ENCODE results near the gene NKRF. TPM values are rescaled to one million over a fixed set of nuclear protein-coding genes. Genes with fewer than 3 reads are reported as not detected.
A peak's percentile ranks its signal among the peaks of the same experiment; 100 is the strongest.

The NKRF gene
- polyA plus RNA-seq (2013) = 9.7 and 10.1 TPM in 2 replicates

- H3K9me3 ChIP-seq (ENCODE audit: insufficient read depth, low read depth, low read length) = no peaks in the 10 kb centered on the region
- peak within 1 kb of the TSS; percentile 98 for H3K4me3 ChIP-seq (ENCODE audit: low read depth, low read length)
- H4K91ac ChIP-seq (ENCODE audit: low read depth, low read length) = peak within 1 kb of the TSS; percentile 84
- peak within 1 kb of the TSS; percentile 95 for H2AFZ ChIP-seq (ENCODE audit: insufficient read depth, low read length, poor library complexity)
- no peak within 1 kb of the TSS for H3K23ac ChIP-seq (ENCODE audit: low read length)
- peaks cover 3% of the 10 kb centered on the region for H3K79me1 ChIP-seq (ENCODE audit: low read length)
- H2BK12ac ChIP-seq (ENCODE audit: low read length) = no peak within 1 kb of the TSS
- no peak within 1 kb of the TSS for H3K27ac ChIP-seq (ENCODE audit: low read depth, low read length)
- H2AK5ac ChIP-seq (ENCODE audit: low read length) = peak within 1 kb of the TSS; percentile 57
- H3K14ac ChIP-seq (ENCODE audit: low read length) = peak within 1 kb of the TSS; percentile 95
- H3K36me3 ChIP-seq (ENCODE audit: control insufficient read depth in 1 of 2, insufficient read depth in 2 of 2, low read length in 2 of 2) = no peaks in the 10 kb centered on the region
- H3K4me1 ChIP-seq (ENCODE audit: control insufficient read depth in 1 of 2, insufficient read depth in 2 of 2, low read length in 2 of 2) = peaks cover 0 to 2% of the 10 kb centered on the region in 2 experiments
- H3K9ac ChIP-seq (ENCODE audit: low read length) = peak within 1 kb of the TSS; percentile 100
- peak within 1 kb of the TSS; percentile 93 for H3K4me2 ChIP-seq (ENCODE audit: low read length)
- H4K12ac ChIP-seq (ENCODE audit: low read depth, low read length) = peak within 1 kb of the TSS; percentile 94
- peak within 1 kb of the TSS; percentile 60 for H3K4ac ChIP-seq (ENCODE audit: low read depth, low read length)
- no peaks in the 10 kb centered on the region for H3K27me3 ChIP-seq (ENCODE audit: insufficient read depth, low read length)
- peak; percentile 88 to 99 for DNase-seq
- WGBS (ENCODE audit: extremely low coverage, insufficient coverage, insufficient read length) = no CpG with 5 or more reads among the region's 46 CpGs
- peaks cover 8% of the 10 kb centered on the region for H3K79me2 ChIP-seq (ENCODE audit: control insufficient read depth, insufficient read depth, low read length, poor library complexity)
- peak within 1 kb of the TSS; percentile 55 for H2BK5ac ChIP-seq (ENCODE audit: low read depth, low read length, poor library complexity)
- H4K8ac ChIP-seq (ENCODE audit: low read depth, low read length) = peak within 1 kb of the TSS; percentile 94
- peak within 1 kb of the TSS; percentile 59 for H2BK120ac ChIP-seq (ENCODE audit: insufficient read depth, low read length, poor library complexity)
- peak within 1 kb of the TSS; percentile 95 for H3K18ac ChIP-seq (ENCODE audit: low read length)
Observed at GRCh38 chrX:119606280-119607017, at the start of gene NKRF. NKRF (minus strand) TSS chrX:119606424.

DNA sequence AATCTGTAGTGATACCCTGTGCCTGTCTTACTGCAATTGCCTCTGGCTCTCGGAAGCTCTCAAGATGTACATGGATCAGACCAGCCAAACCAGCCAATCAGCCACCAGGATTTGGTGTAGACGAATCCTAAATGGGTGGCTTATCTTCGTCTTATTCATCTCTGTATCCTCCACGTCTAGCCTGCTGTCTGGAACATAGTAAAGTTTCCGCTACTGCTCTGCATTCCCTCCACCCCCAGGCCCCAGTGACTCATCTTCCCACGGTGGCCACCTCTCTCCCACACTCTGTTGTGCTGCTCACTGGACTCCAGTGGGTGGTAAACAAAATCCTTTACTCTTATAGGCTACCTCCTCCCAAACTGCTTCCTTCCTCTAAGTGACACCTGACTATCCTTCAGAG lies 48.9 kb upstream of the NKRF start:
- H2BK5ac ChIP-seq (ENCODE audit: low read depth, low read length, poor library complexity) = no peak overlapping the region
- peaks cover 4% of the 10 kb centered on the region for H3K79me1 ChIP-seq (ENCODE audit: low read length)
- H4K91ac ChIP-seq (ENCODE audit: low read depth, low read length) = peak overlapping the region; percentile 47
- H3K4me2 ChIP-seq (ENCODE audit: low read length) = no peak overlapping the region
- peaks cover 11 to 12% of the 10 kb centered on the region in 2 experiments for H3K4me1 ChIP-seq (ENCODE audit: control insufficient read depth in 1 of 2, insufficient read depth in 2 of 2, low read length in 2 of 2)
- H3K14ac ChIP-seq (ENCODE audit: low read length) = no peak overlapping the region
- H2AFZ ChIP-seq (ENCODE audit: insufficient read depth, low read length, poor library complexity) = no peak overlapping the region
- H4K12ac ChIP-seq (ENCODE audit: low read depth, low read length) = no peak overlapping the region
- no peak overlapping the region for H2BK12ac ChIP-seq (ENCODE audit: low read length)
- no peak overlapping the region for H2AK5ac ChIP-seq (ENCODE audit: low read length)
- H3K27ac ChIP-seq (ENCODE audit: low read depth, low read length) = peak overlapping the region; percentile 74
- no peak overlapping the region for H3K9ac ChIP-seq (ENCODE audit: low read length)
- no peak overlapping the region for H3K18ac ChIP-seq (ENCODE audit: low read length)
- no peak overlapping the region for H3K23ac ChIP-seq (ENCODE audit: low read length)
- DNase-seq = peak; percentile 1 to 19
- peaks cover 19 to 20% of the 10 kb centered on the region in 2 experiments for H3K36me3 ChIP-seq (ENCODE audit: control insufficient read depth in 1 of 2, insufficient read depth in 2 of 2, low read length in 2 of 2)
- H3K27me3 ChIP-seq (ENCODE audit: insufficient read depth, low read length) = no peaks in the 10 kb centered on the region
- no peaks in the 10 kb centered on the region for H3K9me3 ChIP-seq (ENCODE audit: insufficient read depth, low read depth, low read length)
- no peak overlapping the region for H3K4ac ChIP-seq (ENCODE audit: low read depth, low read length)
- no peak overlapping the region for H3K4me3 ChIP-seq (ENCODE audit: low read depth, low read length)
- no peak overlapping the region for H2BK120ac ChIP-seq (ENCODE audit: insufficient read depth, low read length, poor library complexity)
- H3K79me2 ChIP-seq (ENCODE audit: control insufficient read depth, insufficient read depth, low read length, poor library complexity) = no peaks in the 10 kb centered on the region
- WGBS (ENCODE audit: extremely low coverage, insufficient coverage, insufficient read length) = no CpG with 5 or more reads among the region's 6 CpGs
- no peak overlapping the region for H4K8ac ChIP-seq (ENCODE audit: low read depth, low read length)

DNA sequence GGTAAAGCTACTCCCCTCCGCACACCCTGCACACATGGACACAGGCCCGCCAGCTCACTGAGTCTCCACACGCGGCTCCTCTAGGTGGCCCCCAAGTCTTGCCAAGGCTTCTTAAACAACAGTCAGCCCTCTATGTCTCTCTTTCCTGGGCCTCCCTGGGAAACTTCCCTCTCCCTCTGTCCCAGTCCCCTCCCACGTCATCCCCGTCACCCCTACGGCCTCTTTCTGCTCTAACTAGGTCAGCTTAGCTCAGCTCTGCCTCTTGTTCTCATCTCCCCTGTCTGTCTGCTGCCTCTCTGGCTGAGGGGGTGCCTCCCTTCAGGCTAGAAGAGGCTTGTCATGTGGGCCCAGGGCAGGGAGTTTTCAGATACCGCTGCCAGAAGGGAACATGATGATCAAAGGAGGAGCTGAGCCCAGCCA lies 47.9 kb upstream of the NKRF start:
- peaks cover 11 to 12% of the 10 kb centered on the region in 2 experiments for H3K4me1 ChIP-seq (ENCODE audit: control insufficient read depth in 1 of 2, insufficient read depth in 2 of 2, low read length in 2 of 2)
- H3K79me1 ChIP-seq (ENCODE audit: low read length) = peaks cover 4% of the 10 kb centered on the region
- H2AFZ ChIP-seq (ENCODE audit: insufficient read depth, low read length, poor library complexity) = no peak overlapping the region
- peak overlapping the region; percentile 55 for H3K4ac ChIP-seq (ENCODE audit: low read depth, low read length)
- peak overlapping the region; percentile 91 for H2AK5ac ChIP-seq (ENCODE audit: low read length)
- peak overlapping the region; percentile 83 for H4K91ac ChIP-seq (ENCODE audit: low read depth, low read length)
- peak overlapping the region; percentile 66 for H3K14ac ChIP-seq (ENCODE audit: low read length)
- H4K8ac ChIP-seq (ENCODE audit: low read depth, low read length) = peak overlapping the region; percentile 47
- no peak for DNase-seq
- H2BK120ac ChIP-seq (ENCODE audit: insufficient read depth, low read length, poor library complexity) = peak overlapping the region; percentile 11
- H4K12ac ChIP-seq (ENCODE audit: low read depth, low read length) = peak overlapping the region; percentile 80
- no peak overlapping the region for H3K4me3 ChIP-seq (ENCODE audit: low read depth, low read length)
- H3K79me2 ChIP-seq (ENCODE audit: control insufficient read depth, insufficient read depth, low read length, poor library complexity) = no peaks in the 10 kb centered on the region
- H3K27ac ChIP-seq (ENCODE audit: low read depth, low read length) = peak overlapping the region; percentile 76
- no peaks in the 10 kb centered on the region for H3K9me3 ChIP-seq (ENCODE audit: insufficient read depth, low read depth, low read length)
- peak overlapping the region; percentile 63 for H2BK5ac ChIP-seq (ENCODE audit: low read depth, low read length, poor library complexity)
- no peak overlapping the region for H3K4me2 ChIP-seq (ENCODE audit: low read length)
- H3K9ac ChIP-seq (ENCODE audit: low read length) = no peak overlapping the region
- no CpG with 5 or more reads among the region's 8 CpGs for WGBS (ENCODE audit: extremely low coverage, insufficient coverage, insufficient read length)
- H3K18ac ChIP-seq (ENCODE audit: low read length) = peak overlapping the region; percentile 84
- no peak overlapping the region for H3K23ac ChIP-seq (ENCODE audit: low read length)
- H2BK12ac ChIP-seq (ENCODE audit: low read length) = peak overlapping the region; percentile 64
- peaks cover 23 to 24% of the 10 kb centered on the region in 2 experiments for H3K36me3 ChIP-seq (ENCODE audit: control insufficient read depth in 1 of 2, insufficient read depth in 2 of 2, low read length in 2 of 2)
- H3K27me3 ChIP-seq (ENCODE audit: insufficient read depth, low read length) = no peaks in the 10 kb centered on the region

DNA sequence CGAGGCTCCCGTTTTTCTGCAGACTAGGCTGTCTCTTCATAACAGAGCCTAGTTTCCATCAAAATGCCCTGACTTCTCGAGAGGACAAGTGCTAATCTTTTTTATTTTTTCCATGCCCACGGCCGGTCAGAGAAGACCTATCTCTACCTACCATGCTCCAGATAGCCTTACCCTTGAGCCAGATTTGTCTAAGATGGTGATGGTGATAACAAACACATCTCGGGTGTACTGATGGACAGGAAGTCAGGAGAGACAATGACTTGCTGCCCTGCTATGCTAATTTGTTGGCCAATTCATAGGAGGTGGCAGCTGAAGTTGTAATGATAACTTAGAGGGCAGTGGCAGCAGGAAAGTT lies 42.2 kb upstream of the NKRF start:
- no peak overlapping the region for H3K14ac ChIP-seq (ENCODE audit: low read length)
- H3K4me2 ChIP-seq (ENCODE audit: low read length) = no peak overlapping the region
- no peak overlapping the region for H4K91ac ChIP-seq (ENCODE audit: low read depth, low read length)
- H3K4me3 ChIP-seq (ENCODE audit: low read depth, low read length) = no peak overlapping the region
- DNase-seq = no peak
- no peaks in the 10 kb centered on the region for H3K79me2 ChIP-seq (ENCODE audit: control insufficient read depth, insufficient read depth, low read length, poor library complexity)
- no peak overlapping the region for H3K23ac ChIP-seq (ENCODE audit: low read length)
- no peaks in the 10 kb centered on the region for H3K79me1 ChIP-seq (ENCODE audit: low read length)
- no peak overlapping the region for H2BK12ac ChIP-seq (ENCODE audit: low read length)
- no peak overlapping the region for H4K8ac ChIP-seq (ENCODE audit: low read depth, low read length)
- no peaks in the 10 kb centered on the region for H3K27me3 ChIP-seq (ENCODE audit: insufficient read depth, low read length)
- no peak overlapping the region for H2AFZ ChIP-seq (ENCODE audit: insufficient read depth, low read length, poor library complexity)
- H4K12ac ChIP-seq (ENCODE audit: low read depth, low read length) = no peak overlapping the region
- no peaks in the 10 kb centered on the region for H3K9me3 ChIP-seq (ENCODE audit: insufficient read depth, low read depth, low read length)
- no peak overlapping the region for H3K27ac ChIP-seq (ENCODE audit: low read depth, low read length)
- H3K36me3 ChIP-seq (ENCODE audit: control insufficient read depth in 1 of 2, insufficient read depth in 2 of 2, low read length in 2 of 2) = peaks cover 31 to 38% of the 10 kb centered on the region in 2 experiments
- no peak overlapping the region for H3K9ac ChIP-seq (ENCODE audit: low read length)
- H3K4ac ChIP-seq (ENCODE audit: low read depth, low read length) = no peak overlapping the region
- H3K4me1 ChIP-seq (ENCODE audit: control insufficient read depth in 1 of 2, insufficient read depth in 2 of 2, low read length in 2 of 2) = no peaks in the 10 kb centered on the region
- no CpG with 5 or more reads among the region's 6 CpGs for WGBS (ENCODE audit: extremely low coverage, insufficient coverage, insufficient read length)
- H2AK5ac ChIP-seq (ENCODE audit: low read length) = no peak overlapping the region
- H2BK5ac ChIP-seq (ENCODE audit: low read depth, low read length, poor library complexity) = no peak overlapping the region
- no peak overlapping the region for H2BK120ac ChIP-seq (ENCODE audit: insufficient read depth, low read length, poor library complexity)
- no peak overlapping the region for H3K18ac ChIP-seq (ENCODE audit: low read length)
